HPDE6-E6E7 (cell line): ENCODE results near the gene TRAK1.

ENCODE experiments used
- DNase-seq: peaks from one replicate; pipeline ENCODE4 v3.0.0; 2011; ENCODE audit warnings: missing footprints; ENCODE audit errors: extremely low spot score

TRAK1 gene

GRCh38 chr3:42176242-42177034 is 85.3 kb downstream of the TRAK1 start:
- DNase-seq, result no peak

- no peak for DNase-seq
Observed at GRCh38 chr3:42177068-42177800, 86.1 kb downstream of the TRAK1 start.

DNA sequence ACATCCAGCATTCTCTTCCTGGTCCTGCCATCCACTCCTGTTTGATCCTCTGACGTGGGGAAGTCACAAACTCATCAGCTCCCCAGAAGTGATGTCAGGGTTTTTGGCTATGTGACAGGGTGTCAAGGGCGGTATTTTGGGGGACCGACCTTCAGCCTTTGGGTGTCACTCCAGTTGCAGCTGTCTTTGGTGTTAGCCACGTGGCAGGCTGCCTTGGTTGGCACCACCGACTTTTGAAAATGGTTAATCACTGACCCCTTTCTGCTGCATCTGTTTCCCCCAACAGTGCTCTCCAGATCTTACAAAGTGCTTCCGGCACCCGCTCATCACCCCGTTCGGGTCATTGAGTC is 86.6 kb downstream of the TRAK1 start:
- DNase-seq, result no peak

DNA sequence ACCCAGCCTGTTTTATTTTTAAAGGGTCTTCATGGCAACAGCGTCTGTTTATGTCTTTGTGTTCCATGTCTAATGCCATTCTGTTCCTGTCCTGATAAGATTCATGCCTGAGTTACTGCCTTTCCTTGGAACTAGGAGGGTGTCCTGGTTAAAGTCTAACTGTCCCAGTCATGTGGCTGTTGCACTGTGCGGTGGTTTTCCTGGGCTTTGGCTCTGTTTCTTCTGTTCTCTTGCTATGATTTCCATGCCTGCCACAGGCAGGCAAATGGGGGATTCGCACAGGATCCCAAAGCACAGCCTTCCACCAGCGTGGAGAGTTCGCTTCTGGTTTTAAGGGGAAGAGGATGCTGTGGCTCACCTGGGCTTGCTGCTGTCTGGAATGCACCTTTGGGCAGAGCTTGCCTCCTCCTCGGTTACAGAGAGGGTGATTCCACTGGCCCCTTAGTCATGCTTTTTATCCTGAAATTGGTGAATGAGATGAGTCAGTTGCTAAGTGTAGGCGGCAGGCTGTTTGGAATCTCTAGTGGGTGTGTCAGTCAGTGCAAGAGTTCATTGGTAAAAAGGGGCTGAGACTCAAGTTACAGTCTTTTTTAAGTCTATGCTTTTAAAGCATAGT is 88.1 kb downstream of the TRAK1 start:
- peak; percentile 62 for DNase-seq

DNA sequence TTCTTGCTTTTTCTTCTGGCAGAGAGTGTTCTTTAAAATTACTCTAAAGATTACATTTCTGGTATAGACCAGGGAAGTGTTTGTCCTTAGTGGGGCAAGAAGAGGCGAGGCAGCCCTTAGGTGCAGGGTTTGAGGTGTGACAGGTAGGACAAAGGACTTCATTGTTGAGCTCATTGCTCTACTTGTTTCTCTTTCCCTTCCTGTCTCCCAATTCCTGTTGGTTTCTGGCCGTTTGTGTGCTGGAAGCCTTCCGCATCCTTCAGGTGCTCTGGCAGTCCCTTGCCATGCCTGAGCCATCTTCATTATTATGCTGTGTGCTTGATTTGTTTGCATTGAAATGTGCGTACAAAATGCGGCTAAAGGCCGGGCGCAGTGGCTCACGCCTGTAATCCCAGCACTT is 89.7 kb downstream of the TRAK1 start:
- no peak for DNase-seq

GRCh38 chr3:42182555-42182954 is 91.4 kb downstream of the TRAK1 start:
- DNase-seq, result no peak

GRCh38 chr3:42183991-42184632 is 93.0 kb downstream of the TRAK1 start:
- no peak for DNase-seq

DNA sequence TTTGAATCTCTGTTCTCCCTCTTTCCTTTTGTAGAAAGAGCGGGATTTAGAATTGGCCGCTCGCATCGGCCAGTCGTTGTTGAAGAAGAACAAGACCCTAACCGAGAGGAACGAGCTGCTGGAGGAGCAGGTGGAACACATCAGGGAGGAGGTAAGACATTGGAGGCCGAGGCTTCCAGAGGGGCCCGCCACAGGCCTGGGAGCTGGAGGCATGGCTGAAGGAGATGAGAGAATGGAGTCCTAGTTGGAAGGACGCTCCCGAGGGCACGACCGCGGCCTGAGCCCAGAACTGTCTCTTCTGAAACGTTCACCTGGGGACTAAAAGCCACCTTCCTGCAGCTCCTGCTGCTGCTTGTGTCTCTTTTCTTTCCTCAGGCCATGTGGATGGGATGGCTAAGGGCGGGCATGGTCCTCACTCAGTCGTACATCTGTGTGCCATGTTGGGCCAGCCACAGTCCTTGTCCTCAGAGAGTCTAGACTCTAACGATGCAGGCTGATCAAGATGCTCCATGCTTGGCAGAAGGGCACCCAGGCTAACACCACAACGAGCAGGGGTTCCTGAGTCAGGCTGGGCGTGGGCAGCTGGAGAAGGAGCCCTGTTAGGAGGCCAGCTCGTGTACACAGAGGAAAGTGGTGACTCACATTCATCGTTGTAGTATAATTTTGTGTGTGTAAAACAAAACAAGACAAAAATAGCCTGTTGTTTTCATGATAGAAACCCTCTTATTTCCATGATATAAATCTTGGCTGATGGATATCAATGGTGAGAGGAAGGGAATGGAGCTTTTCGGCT is 93.7 kb downstream of the TRAK1 start:
- peak; percentile 58 for DNase-seq

GRCh38 chr3:42187936-42188335 is 96.8 kb downstream of the TRAK1 start:
- DNase-seq, result no peak

- no peak for DNase-seq
Observed at GRCh38 chr3:42188376-42188775, 97.2 kb downstream of the TRAK1 start.

- DNase-seq, result no peak
Observed at GRCh38 chr3:42189001-42189460, 97.9 kb downstream of the TRAK1 start.

GRCh38 chr3:42189736-42190135 is 98.6 kb downstream of the TRAK1 start:
- DNase-seq, result no peak

DNA sequence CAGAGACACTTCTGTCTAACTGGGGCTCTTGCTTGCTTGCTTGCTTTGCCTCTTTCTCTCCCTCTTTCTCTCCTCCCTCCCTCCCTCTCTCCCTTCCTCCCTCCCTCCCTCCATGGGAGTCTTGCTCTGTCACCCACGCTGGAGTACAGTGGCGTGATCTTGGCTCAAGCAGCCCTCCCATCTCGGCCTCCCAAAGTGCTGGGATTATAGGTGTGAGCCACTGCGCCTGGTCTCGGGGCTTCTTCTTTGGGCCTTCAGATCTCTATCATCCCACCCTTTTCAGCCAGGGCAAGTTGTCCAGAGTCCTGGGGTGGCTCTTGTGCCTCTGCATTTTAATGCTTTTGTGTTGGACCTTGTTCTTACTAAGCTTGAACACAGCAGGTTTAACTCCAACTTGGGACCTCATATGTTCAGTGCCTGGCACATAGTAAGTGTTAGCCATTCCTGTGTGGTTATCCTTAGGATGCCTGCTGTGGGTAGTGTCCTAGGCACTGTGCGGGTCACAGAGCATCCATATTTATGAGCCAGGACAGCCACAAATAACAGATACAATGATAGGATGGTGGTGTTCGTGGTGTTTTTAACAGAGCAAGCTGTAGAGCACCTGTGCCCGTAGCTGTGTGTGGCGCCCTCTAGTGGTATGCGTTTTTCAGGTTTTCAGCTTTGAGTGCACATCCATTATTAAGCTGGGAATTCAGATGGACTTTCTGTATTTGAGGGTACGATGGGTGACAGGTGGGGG is 99.7 kb downstream of the TRAK1 start:
- DNase-seq, result peak; percentile 12

DNA sequence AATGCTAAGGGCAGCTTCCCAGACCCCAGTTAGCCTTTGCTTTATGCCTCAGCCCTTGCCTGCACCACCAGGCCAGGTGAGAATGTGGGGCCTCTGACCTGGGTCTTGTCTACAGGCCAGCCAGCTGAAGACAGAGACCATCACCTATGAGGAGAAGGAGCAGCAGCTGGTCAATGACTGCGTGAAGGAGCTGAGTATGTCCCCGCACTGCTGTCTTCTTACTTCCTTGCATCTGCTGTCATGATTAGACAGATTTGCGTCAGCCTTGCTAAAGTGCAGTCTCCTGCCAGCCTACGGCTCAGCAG is 100.2 kb downstream of the TRAK1 start:
- no peak for DNase-seq

- no peak for DNase-seq
Observed at GRCh38 chr3:42192334-42193200, 101.4 kb downstream of the TRAK1 start.

- DNase-seq, result no peak
Observed at GRCh38 chr3:42194943-42195510, 103.9 kb downstream of the TRAK1 start.

- no peak for DNase-seq
Observed at GRCh38 chr3:42195879-42196330, 104.7 kb downstream of the TRAK1 start.

DNA sequence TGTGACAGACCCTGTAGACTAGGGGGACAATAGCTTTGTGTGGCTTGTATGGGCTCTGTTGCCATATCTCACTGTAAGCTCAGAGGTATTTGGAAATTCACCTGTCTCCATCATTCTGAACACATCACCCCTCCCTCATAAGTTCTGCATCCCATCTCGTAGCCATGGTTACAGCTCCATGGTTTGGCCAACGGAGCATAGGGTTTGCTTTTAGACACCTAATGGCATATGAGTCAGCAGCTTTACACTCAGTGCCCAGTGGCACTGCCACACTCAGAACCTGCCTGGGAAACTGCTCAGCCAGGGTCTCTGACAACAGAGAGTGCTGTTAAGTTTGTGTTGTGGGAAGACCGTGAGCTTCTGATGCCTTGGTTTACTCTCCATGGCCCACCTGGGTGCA is 107.6 kb downstream of the TRAK1 start:
- DNase-seq, result no peak

DNA sequence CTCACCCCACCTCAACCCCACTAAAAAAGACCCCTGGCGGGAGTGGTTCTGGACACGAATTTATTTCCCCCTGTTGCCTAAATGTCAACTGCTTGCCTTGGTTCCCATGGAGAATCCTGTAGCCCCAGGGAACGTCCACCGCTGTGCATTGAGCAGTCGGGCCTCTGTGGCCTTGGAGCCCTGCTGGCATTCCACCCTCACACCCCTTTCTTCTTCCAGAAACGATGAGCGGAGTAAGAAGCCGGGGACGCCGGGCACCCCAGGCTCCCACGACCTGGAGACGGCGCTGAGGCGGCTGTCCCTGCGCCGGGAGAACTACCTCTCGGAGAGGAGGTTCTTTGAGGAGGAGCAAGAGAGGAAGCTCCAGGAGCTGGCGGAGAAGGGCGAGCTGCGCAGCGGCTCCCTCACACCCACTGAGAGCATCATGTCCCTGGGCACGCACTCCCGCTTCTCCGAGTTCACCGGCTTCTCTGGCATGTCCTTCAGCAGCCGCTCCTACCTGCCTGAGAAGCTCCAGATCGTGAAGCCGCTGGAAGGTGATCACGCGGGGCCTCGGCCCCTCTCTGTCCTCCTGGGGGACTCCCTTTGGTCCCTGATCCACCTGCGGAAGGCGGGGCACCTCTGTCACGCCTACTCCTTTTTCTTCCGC is 111.2 kb downstream of the TRAK1 start:
- no peak for DNase-seq
